ENCODE measurements around the gene KIAA1217. TPM values are rescaled to one million over a fixed set of nuclear protein-coding genes. Genes with fewer than 3 reads are reported as not detected.

Gene KIAA1217
- total and polyA plus RNA-seq, 12 donors, result 10.8 to 73.7 (median 40.8) TPM

DNA sequence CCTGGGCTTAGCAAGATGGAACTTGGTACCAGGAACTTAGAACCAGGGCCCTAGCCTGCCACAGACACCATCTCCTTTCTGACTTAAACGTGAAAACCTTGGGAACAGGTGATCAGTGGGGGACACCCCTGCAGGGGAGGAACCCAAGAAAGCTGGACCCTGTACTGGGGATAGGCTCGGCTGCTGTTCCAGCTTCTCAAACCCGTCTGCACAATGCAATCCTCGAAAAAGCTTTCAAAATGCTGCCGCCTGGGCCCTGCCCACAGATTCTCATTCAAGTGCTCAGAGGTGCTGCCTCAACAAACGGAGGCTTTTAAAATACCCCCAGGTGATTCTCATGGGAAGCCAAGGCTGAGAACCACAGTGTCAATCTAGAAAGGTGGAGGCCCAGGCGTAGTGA, 345.1 kb downstream of the KIAA1217 start:
- H3K4me1 ChIP-seq (replicated peaks in 1 of 2), result peaks cover 0 to 4% of the 10 kb centered on the region in 2 donors
- TF ChIP-seq POLR2A (IDR thresholded peaks at IDR 0.05), result no peak
- TF ChIP-seq, protein P1, sequence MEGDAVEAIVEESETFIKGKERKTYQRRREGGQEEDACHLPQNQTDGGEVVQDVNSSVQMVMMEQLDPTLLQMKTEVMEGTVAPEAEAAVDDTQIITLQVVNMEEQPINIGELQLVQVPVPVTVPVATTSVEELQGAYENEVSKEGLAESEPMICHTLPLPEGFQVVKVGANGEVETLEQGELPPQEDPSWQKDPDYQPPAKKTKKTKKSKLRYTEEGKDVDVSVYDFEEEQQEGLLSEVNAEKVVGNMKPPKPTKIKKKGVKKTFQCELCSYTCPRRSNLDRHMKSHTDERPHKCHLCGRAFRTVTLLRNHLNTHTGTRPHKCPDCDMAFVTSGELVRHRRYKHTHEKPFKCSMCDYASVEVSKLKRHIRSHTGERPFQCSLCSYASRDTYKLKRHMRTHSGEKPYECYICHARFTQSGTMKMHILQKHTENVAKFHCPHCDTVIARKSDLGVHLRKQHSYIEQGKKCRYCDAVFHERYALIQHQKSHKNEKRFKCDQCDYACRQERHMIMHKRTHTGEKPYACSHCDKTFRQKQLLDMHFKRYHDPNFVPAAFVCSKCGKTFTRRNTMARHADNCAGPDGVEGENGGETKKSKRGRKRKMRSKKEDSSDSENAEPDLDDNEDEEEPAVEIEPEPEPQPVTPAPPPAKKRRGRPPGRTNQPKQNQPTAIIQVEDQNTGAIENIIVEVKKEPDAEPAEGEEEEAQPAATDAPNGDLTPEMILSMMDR (IDR thresholded peaks at IDR 0.05), result no peak
- no peak overlapping the region for H3K4me3 ChIP-seq
- intact Hi-C loops (cut with DNase I), result loop anchor here in 1 of 2 donors (10.0 kb wide), 1 partner anchor 559 kb away; no protein-coding TSS in a partner anchor
- H3K36me3 ChIP-seq (replicated peaks in 1 of 2), result no peaks in the 10 kb centered on the region
- WGBS, 4 donors, result 80 to 89% (median 85%) methylated on average over 7 of the region's 7 CpGs
- H3K27ac ChIP-seq, result no peak overlapping the region
- DNase-seq, result no peak
- H3K27me3 ChIP-seq, result no peaks in the 10 kb centered on the region
- H3K9me3 ChIP-seq (replicated peaks in 1 of 3), result no peaks in the 10 kb centered on the region

DNA sequence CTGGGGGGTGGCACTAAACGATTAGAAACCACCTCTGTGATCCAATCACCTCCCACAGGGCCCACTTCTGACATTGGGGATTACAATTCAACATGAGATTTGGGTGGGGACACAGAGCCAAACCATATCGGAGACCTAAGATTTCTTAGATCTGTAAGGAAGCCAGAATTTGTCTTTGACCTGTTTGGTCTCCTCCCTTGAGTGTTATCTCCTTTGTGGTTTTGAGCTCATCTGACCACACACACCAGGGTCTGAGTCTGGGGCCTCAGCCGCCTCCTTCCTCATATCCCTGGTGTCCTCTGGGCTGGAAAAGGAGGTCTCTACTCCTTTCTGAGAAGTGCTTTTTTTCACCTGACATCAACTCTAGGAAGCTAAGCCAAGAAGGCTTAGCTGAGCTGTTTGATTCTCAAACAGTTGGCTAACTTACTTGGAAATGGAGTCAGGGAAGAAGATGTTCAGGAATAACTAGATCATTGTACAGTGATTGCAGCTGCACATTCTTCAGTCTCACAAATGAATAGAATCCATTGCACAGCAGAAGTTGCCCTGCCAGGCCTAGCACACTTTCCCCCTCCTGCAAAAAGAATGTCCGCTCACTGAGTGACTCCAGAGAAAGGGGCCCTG, 347.3 kb downstream of the KIAA1217 start:
- 75 to 89% (median 80%) methylated on average over 4 of the region's 4 CpGs for WGBS, 4 donors
- TF ChIP-seq, protein P1 (IDR thresholded peaks at IDR 0.05), result no peak
- TF ChIP-seq POLR2A (IDR thresholded peaks at IDR 0.05), result no peak

GRCh38 chr10:24556750-24557742, 348.1 kb downstream of the KIAA1217 start:
- 47 to 55% (median 50%) methylated on average over 23 to 24 of the region's 24 CpGs for WGBS, 4 donors
- Histone ChIP-seq H3K4me1 (replicated peaks in 1 of 2) (peaks cover 0 to 4% of the 10 kb centered on the region in 2 donors), H3K9me3 (replicated peaks in 1 of 3) (no peaks in the 10 kb centered on the region), H3K36me3 (replicated peaks in 1 of 2) (no peaks in the 10 kb centered on the region), H3K27me3 (no peaks in the 10 kb centered on the region), H3K27ac (no peak overlapping the region), H3K4me3 (no peak overlapping the region)
- peak in 4 of 7 donors; percentile 30 to 61 (median 45) for DNase-seq
- no peak for TF ChIP-seq POLR2A (IDR thresholded peaks at IDR 0.05)
- TF ChIP-seq, protein P1 (IDR thresholded peaks at IDR 0.05), result peak; percentile 46 to 72 (median 69)
- intact Hi-C loops (cut with DNase I), result loop anchor here in 1 of 2 donors (10.0 kb wide), 1 partner anchor 562 kb away; no protein-coding TSS in a partner anchor

More for the DNA sequence above, 347.3 kb downstream of the KIAA1217 start:
- Histone ChIP-seq H3K27ac (no peak overlapping the region), H3K9me3 (replicated peaks in 1 of 3) (no peaks in the 10 kb centered on the region), H3K4me3 (no peak overlapping the region), H3K27me3 (no peaks in the 10 kb centered on the region), H3K4me1 (replicated peaks in 1 of 2) (peaks cover 0 to 4% of the 10 kb centered on the region in 2 donors), H3K36me3 (replicated peaks in 1 of 2) (no peaks in the 10 kb centered on the region)
- intact Hi-C loops (cut with DNase I), result loop anchor here in 1 of 2 donors (10.0 kb wide), 1 partner anchor 561 kb away; no protein-coding TSS in a partner anchor
- peak in 1 of 7 donors; percentile 31 for DNase-seq

- TF ChIP-seq POLR2A (IDR thresholded peaks at IDR 0.05), result no peak
- TF ChIP-seq, protein P1 (IDR thresholded peaks at IDR 0.05), result no peak
- Histone ChIP-seq H3K4me1 (replicated peaks in 1 of 2) (no peaks in the 10 kb centered on the region), H3K4me3 (no peak overlapping the region), H3K27me3 (no peaks in the 10 kb centered on the region), H3K27ac (no peak overlapping the region), H3K9me3 (replicated peaks in 1 of 3) (no peaks in the 10 kb centered on the region), H3K36me3 (replicated peaks in 1 of 2) (no peaks in the 10 kb centered on the region)
- intact Hi-C loops (cut with DNase I), result no loop called here
- WGBS, 4 donors, result 67 to 79% (median 72%) methylated on average over 3 of the region's 3 CpGs
- DNase-seq, result no peak
Observed at GRCh38 chr10:24561453-24561852, 352.5 kb downstream of the KIAA1217 start.

Measured in adrenal gland (tissue), 12 donors.